ENCODE measurements around the gene PACS1.

Gene PACS1

DNA sequence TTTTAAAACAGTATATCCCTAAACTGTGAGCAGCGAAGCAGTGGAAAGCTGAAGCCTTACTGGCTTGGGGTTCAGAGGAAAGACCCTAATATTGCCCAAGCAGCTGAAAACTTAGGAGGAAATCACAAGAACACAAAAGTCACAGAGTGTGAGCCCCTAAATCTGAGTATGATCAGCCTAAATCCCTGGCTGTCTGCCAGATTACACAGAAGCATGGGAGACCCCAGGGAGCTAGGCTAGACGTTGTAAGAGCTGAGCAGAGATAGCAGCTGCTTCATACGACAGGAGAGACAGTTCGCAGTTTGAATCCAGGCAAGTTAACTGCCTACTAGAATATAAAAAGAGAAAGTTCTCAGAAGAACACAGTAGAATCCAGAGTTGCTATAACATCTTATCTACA lies 81.2 kb downstream of the PACS1 start:
- Histone ChIP-seq H3K4me2 (ENCODE audit: low read depth, low read length, poor library complexity, severe bottlenecking) (no peak overlapping the region), H3K27me3 (ENCODE audit: insufficient read depth, low read length, poor library complexity, severe bottlenecking) (no peaks in the 10 kb centered on the region), H3K4me3 (ENCODE audit: low read length, poor library complexity, severe bottlenecking) (no peak overlapping the region), H3K4me1 (ENCODE audit: insufficient read depth, low read length, poor library complexity, severe bottlenecking) (no peaks in the 10 kb centered on the region), H4K20me1 (ENCODE audit: insufficient read depth, low read length, poor library complexity, severe bottlenecking) (no peaks in the 10 kb centered on the region), H3K36me3 (ENCODE audit: insufficient read depth, low read length) (no peaks in the 10 kb centered on the region), H3K9me3 (ENCODE audit: insufficient read depth, low read depth, low read length) (no peaks in the 10 kb centered on the region), H3K9me2 (replicated peaks; ENCODE audit: low read depth, low read length) (no peaks in the 10 kb centered on the region), H3K79me2 (ENCODE audit: insufficient read depth, low read length) (no peaks in the 10 kb centered on the region), H2AFZ (ENCODE audit: low read length) (no peak overlapping the region), H3K9ac (ENCODE audit: low read depth, low read length, poor library complexity, severe bottlenecking) (no peak overlapping the region), H3F3A (ENCODE audit: low read depth) (no peaks in the 10 kb centered on the region)
- no peak for TF ChIP-seq EZH2phosphoT487 (IDR thresholded peaks at IDR 0.05; ENCODE audit: borderline replicate concordance)
- TF ChIP-seq CTCF (conservative IDR thresholded peaks at IDR 0.05; ENCODE audit: low read length) = no peak

DNA sequence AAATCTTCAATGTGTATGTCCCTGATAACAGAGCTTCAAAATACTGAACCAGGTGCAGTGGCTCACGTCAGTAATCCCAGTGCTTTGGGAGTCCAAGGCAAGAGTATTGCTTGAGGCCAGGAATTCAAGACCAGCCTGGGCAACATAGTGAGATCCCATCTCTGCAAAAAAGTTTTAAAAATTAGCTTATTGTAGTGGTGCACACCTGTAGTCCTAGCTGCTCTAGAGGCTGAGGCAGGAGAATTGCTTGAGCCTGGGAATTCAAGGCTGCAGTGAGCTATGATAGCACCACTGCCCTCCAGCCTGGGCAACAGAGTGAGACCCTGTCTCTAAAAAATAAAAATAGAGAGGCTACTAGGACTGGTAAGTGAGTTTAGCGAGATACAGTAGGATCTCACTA lies 84.0 kb downstream of the PACS1 start:
- Histone ChIP-seq H3K9me3 (ENCODE audit: insufficient read depth, low read depth, low read length) (no peaks in the 10 kb centered on the region), H3K4me3 (ENCODE audit: low read length, poor library complexity, severe bottlenecking) (no peak overlapping the region), H3K9me2 (replicated peaks; ENCODE audit: low read depth, low read length) (no peaks in the 10 kb centered on the region), H3K36me3 (ENCODE audit: insufficient read depth, low read length) (no peaks in the 10 kb centered on the region), H3K79me2 (ENCODE audit: insufficient read depth, low read length) (no peaks in the 10 kb centered on the region), H3K9ac (ENCODE audit: low read depth, low read length, poor library complexity, severe bottlenecking) (no peak overlapping the region), H3K4me2 (ENCODE audit: low read depth, low read length, poor library complexity, severe bottlenecking) (no peak overlapping the region), H4K20me1 (ENCODE audit: insufficient read depth, low read length, poor library complexity, severe bottlenecking) (no peaks in the 10 kb centered on the region), H3K27me3 (ENCODE audit: insufficient read depth, low read length, poor library complexity, severe bottlenecking) (no peaks in the 10 kb centered on the region), H3F3A (ENCODE audit: low read depth) (peaks cover 3% of the 10 kb centered on the region; the same call in 1 of the 2 replicates), H2AFZ (ENCODE audit: low read length) (no peak overlapping the region), H3K4me1 (ENCODE audit: insufficient read depth, low read length, poor library complexity, severe bottlenecking) (peaks cover 12% of the 10 kb centered on the region)
- TF ChIP-seq EZH2phosphoT487 (IDR thresholded peaks at IDR 0.05; ENCODE audit: borderline replicate concordance) (no peak), CTCF (conservative IDR thresholded peaks at IDR 0.05; ENCODE audit: low read length) (no peak)

GRCh38 chr11:66155387-66156073 lies 85.5 kb downstream of the PACS1 start:
- TF ChIP-seq CTCF (conservative IDR thresholded peaks at IDR 0.05; ENCODE audit: low read length) (no peak), EZH2phosphoT487 (IDR thresholded peaks at IDR 0.05; ENCODE audit: borderline replicate concordance) (no peak)
- no peaks in the 10 kb centered on the region for H4K20me1 ChIP-seq (ENCODE audit: insufficient read depth, low read length, poor library complexity, severe bottlenecking)

More at GRCh38 chr11:66155387-66156073, 85.5 kb downstream of the PACS1 start:
- Histone ChIP-seq H3K4me2 (ENCODE audit: low read depth, low read length, poor library complexity, severe bottlenecking) (no peak overlapping the region), H3K79me2 (ENCODE audit: insufficient read depth, low read length) (no peaks in the 10 kb centered on the region), H3K9ac (ENCODE audit: low read depth, low read length, poor library complexity, severe bottlenecking) (no peak overlapping the region), H3F3A (ENCODE audit: low read depth) (peaks cover 3% of the 10 kb centered on the region; the same call in 1 of the 2 replicates), H2AFZ (ENCODE audit: low read length) (no peak overlapping the region), H3K9me2 (replicated peaks; ENCODE audit: low read depth, low read length) (no peaks in the 10 kb centered on the region), H3K4me3 (ENCODE audit: low read length, poor library complexity, severe bottlenecking) (no peak overlapping the region), H3K4me1 (ENCODE audit: insufficient read depth, low read length, poor library complexity, severe bottlenecking) (peaks cover 12% of the 10 kb centered on the region), H3K36me3 (ENCODE audit: insufficient read depth, low read length) (no peaks in the 10 kb centered on the region), H3K27me3 (ENCODE audit: insufficient read depth, low read length, poor library complexity, severe bottlenecking) (no peaks in the 10 kb centered on the region), H3K9me3 (ENCODE audit: insufficient read depth, low read depth, low read length) (no peaks in the 10 kb centered on the region)
